Fibroblast of lung (primary cell): ENCODE data around the gene FLNA. TPM values are rescaled to one million over a fixed set of nuclear protein-coding genes. Genes with fewer than 3 reads are reported as not detected.

ENCODE experiments used
- DNase-seq, 2 donors: peaks; one replicate each; pipeline versions ENCODE4 v3.0.0 to v3.0.0-alpha.2; 2010; ENCODE audit warnings: low read depth in 2 of 2
- H2AFZ ChIP-seq: 2 replicates; pipeline ENCODE4 v1.5.1; 2012; ENCODE audit warnings: low read length, control low read depth, inconsistent platforms
- H3K27ac ChIP-seq: 2 replicates; pipeline ENCODE4 v1.5.1; 2011; ENCODE audit warnings: low read length, control low read depth; ENCODE audit not compliant: insufficient read depth
- H3K27me3 ChIP-seq: 2 replicates; pipeline ENCODE4 v1.5.1; 2011; ENCODE audit warnings: mild to moderate bottlenecking, low read length; ENCODE audit not compliant: control insufficient read depth, insufficient read depth
- H3K36me3 ChIP-seq: 2 replicates; pipeline ENCODE4 v1.5.1; 2011; ENCODE audit warnings: low read length; ENCODE audit not compliant: control insufficient read depth, insufficient read depth
- H3K4me1 ChIP-seq: 2 replicates; pipeline ENCODE4 v1.5.1; 2011; ENCODE audit warnings: low read length; ENCODE audit not compliant: control insufficient read depth, insufficient read depth; ENCODE audit errors: extremely low read depth
- H3K4me2 ChIP-seq: 2 replicates; pipeline ENCODE4 v1.5.1; 2011; ENCODE audit warnings: low read length, control low read depth; ENCODE audit not compliant: insufficient read depth; ENCODE audit errors: extremely low read depth
- H3K4me3 ChIP-seq, 4 experiments: fragments of 200-600 bp in 1 of 4; sonication (generic) in 1 of 4; replicated peaks in 1 of 4; 2 replicates each; pipeline ENCODE4 v1.5.1; 2011 to 2016; ENCODE audit warnings: low read length in 4 of 4, low read depth in 3 of 4, mild to moderate bottlenecking in 3 of 4, control low read depth in 2 of 4, inconsistent platforms in 1 of 4, mixed read lengths in 1 of 4; ENCODE audit not compliant: insufficient read depth in 1 of 4; ENCODE audit errors: control extremely low read depth in 1 of 4
- H3K79me2 ChIP-seq: 2 replicates; pipeline ENCODE4 v1.5.1; 2012; ENCODE audit warnings: mild to moderate bottlenecking, low read length, inconsistent platforms; ENCODE audit not compliant: control insufficient read depth, insufficient read depth
- H3K9ac ChIP-seq: 2 replicates; pipeline ENCODE4 v1.5.1; 2011; ENCODE audit warnings: mild to moderate bottlenecking, low read length, control low read depth; ENCODE audit not compliant: insufficient read depth
- H3K9me3 ChIP-seq: 2 replicates; pipeline ENCODE4 v1.5.1; 2012; ENCODE audit warnings: low read depth, low read length; ENCODE audit not compliant: control insufficient read depth, insufficient read depth
- H4K20me1 ChIP-seq: 2 replicates; pipeline ENCODE4 v1.5.1; 2011; ENCODE audit warnings: low read length; ENCODE audit not compliant: control insufficient read depth, insufficient read depth; ENCODE audit errors: extremely low read depth
- EZH2 ChIP-seq: IDR thresholded peaks from 2 replicates; pipeline ENCODE4 v1.5.1; 2012; ENCODE audit warnings: low read length, control low read depth, mild to moderate bottlenecking; ENCODE audit errors: missing control alignments
- polyA plus RNA-seq, 2 donors: library from polyadenylated mRNA; depleted of rRNA in 1 of 2; stranded (reverse) in 1 of 2; unstranded in 1 of 2; fragments of >200 nt; gene quantifications; 2 replicates each; pipeline ENCODE4 v1.2.1, GENCODE V29; 2011 to 2012; ENCODE audit warnings: missing spikeins in 1 of 2
- total RNA-seq: library from RNA; depleted of rRNA; stranded (reverse); fragments of >200 nt; gene quantifications from 2 replicates; pipeline ENCODE4 v1.2.1, GENCODE V29; 2014
- TF ChIP-seq, protein P1 (sequence below), 2 donors: IDR thresholded peaks in 1 of 2; conservative IDR thresholded peaks in 1 of 2; 1 replicate in 1 of 2; 2 replicates in 1 of 2; pipeline ENCODE4 v1.5.1; 2011 to 2012; ENCODE audit warnings: low read length in 2 of 2, control low read depth in 1 of 2, inconsistent platforms in 1 of 2, low read depth in 1 of 2, mild to moderate bottlenecking in 1 of 2

The FLNA gene
- total and polyA plus RNA-seq, 2 donors (not counting 1 experiment from before 2014, with no cell fraction given), result 799 to 2,728 TPM

DNA sequence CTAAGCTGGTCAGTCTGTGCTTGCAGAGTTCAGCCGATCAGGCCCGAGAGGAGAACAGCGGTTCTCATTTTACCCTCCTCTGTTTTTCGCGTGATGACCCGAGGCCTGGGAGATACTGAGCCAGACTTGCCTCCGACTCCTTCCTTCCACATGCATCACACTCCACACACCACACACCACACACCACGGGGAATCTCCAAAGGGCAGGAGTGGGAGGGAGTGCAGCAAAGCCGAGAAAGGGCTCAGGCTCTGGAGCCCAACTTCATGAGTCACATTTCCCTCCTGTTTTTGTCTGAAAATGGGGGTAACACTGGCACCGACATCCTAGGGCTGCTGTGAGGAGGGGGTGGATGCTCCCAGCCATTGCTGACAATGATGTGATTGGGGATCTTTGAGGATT, 39.9 kb downstream of the FLNA start:
- H3K79me2 ChIP-seq, result no peaks in the 10 kb centered on the region
- no peak for DNase-seq

DNA sequence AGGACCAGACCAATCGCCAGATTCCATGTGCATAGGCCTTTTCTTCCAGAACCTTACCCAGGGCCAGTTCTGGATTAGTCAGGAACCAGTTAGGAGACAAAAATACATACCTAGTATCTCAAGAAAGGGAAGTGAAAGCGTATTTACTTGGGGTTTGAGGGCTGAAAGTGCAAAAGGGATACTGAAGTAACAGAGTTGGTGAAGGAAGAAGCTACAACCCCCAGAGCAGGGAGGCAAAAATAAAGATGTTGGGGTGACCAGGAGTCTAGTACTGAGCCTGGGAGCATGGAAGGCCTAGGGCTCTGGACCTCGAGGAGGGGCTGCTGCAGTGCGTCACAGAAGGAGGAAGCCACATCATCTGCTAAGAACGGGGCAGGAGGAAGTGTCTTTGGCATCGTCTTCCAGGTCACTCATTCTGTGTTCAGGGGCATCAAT, 40.6 kb downstream of the FLNA start:
- Histone ChIP-seq H3K4me2 (no peak overlapping the region), H3K9me3 (no peaks in the 10 kb centered on the region), H3K27ac (no peak overlapping the region), H3K36me3 (no peaks in the 10 kb centered on the region), H3K4me3 (no peak overlapping the region), H3K79me2 (no peaks in the 10 kb centered on the region), H3K9ac (no peak overlapping the region), H3K27me3 (peaks cover 2% of the 10 kb centered on the region), H3K4me1 (no peaks in the 10 kb centered on the region), H4K20me1 (no peaks in the 10 kb centered on the region), H2AFZ (no peak overlapping the region)
- DNase-seq, result no peak
- TF ChIP-seq, protein P1, sequence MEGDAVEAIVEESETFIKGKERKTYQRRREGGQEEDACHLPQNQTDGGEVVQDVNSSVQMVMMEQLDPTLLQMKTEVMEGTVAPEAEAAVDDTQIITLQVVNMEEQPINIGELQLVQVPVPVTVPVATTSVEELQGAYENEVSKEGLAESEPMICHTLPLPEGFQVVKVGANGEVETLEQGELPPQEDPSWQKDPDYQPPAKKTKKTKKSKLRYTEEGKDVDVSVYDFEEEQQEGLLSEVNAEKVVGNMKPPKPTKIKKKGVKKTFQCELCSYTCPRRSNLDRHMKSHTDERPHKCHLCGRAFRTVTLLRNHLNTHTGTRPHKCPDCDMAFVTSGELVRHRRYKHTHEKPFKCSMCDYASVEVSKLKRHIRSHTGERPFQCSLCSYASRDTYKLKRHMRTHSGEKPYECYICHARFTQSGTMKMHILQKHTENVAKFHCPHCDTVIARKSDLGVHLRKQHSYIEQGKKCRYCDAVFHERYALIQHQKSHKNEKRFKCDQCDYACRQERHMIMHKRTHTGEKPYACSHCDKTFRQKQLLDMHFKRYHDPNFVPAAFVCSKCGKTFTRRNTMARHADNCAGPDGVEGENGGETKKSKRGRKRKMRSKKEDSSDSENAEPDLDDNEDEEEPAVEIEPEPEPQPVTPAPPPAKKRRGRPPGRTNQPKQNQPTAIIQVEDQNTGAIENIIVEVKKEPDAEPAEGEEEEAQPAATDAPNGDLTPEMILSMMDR (conservative IDR thresholded peaks at IDR 0.05 in 1 of 2, IDR thresholded peaks at IDR 0.05 in 1 of 2; ENCODE audit: low read depth in 1 of 2, low read length in 2 of 2), result no peak
- TF ChIP-seq EZH2, result no peak

More for the DNA sequence above, 39.9 kb downstream of the FLNA start:
- peaks cover 2% of the 10 kb centered on the region for H3K27me3 ChIP-seq
- H3K4me1 ChIP-seq, result no peaks in the 10 kb centered on the region
- no peak overlapping the region for H3K4me3 ChIP-seq
- H3K4me2 ChIP-seq, result no peak overlapping the region
- TF ChIP-seq, protein P1 (conservative IDR thresholded peaks at IDR 0.05 in 1 of 2, IDR thresholded peaks at IDR 0.05 in 1 of 2; ENCODE audit: low read depth in 1 of 2, low read length in 2 of 2), result no peak
- no peak for TF ChIP-seq EZH2
- H2AFZ ChIP-seq, result no peak overlapping the region
- H3K36me3 ChIP-seq, result no peaks in the 10 kb centered on the region
- H4K20me1 ChIP-seq, result no peaks in the 10 kb centered on the region
- H3K9me3 ChIP-seq, result no peaks in the 10 kb centered on the region
- H3K27ac ChIP-seq, result no peak overlapping the region
- no peak overlapping the region for H3K9ac ChIP-seq

DNA sequence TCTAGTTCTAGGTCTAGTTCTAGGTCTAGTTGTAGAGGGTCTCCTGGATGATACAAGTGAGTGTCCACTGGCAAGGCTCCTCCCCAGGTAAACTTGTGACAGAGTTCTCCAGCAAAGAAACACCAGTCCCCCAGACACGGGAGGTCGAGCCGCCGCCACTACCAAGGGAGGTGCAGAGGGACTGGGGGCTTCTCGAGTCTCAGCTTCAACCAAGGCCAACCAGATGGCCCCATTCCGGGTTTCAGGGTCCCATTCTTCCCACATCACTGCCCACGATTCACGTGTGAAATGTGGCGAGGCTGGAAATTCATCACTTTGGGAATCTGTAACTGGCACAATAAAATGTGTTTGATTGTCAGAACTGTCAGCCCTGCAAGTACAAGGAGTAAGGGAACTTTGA, 41.3 kb downstream of the FLNA start:
- no peak for TF ChIP-seq EZH2
- TF ChIP-seq, protein P1 (conservative IDR thresholded peaks at IDR 0.05 in 1 of 2, IDR thresholded peaks at IDR 0.05 in 1 of 2; ENCODE audit: low read depth in 1 of 2, low read length in 2 of 2), result no peak
- Histone ChIP-seq H3K9ac (no peak overlapping the region), H3K36me3 (no peaks in the 10 kb centered on the region), H3K27ac (no peak overlapping the region), H3K79me2 (no peaks in the 10 kb centered on the region), H2AFZ (no peak overlapping the region), H3K27me3 (peaks cover 2% of the 10 kb centered on the region), H4K20me1 (no peaks in the 10 kb centered on the region), H3K4me3 (no peak overlapping the region), H3K4me1 (no peaks in the 10 kb centered on the region), H3K9me3 (no peaks in the 10 kb centered on the region), H3K4me2 (no peak overlapping the region)
- no peak for DNase-seq
